OCI-LY7 (cell line): ENCODE results near the gene MSANTD2. TPM values are rescaled to one million over a fixed set of nuclear protein-coding genes. Genes with fewer than 3 reads are reported as not detected.

ENCODE experiments used
- BruUV-seq: library from RNA; stranded (reverse); fragments of 400-500 nt; replicated peaks from 2 replicates; lab custom pipeline; 2021; lab: Mats Ljungman, UMichigan
- CTCF ChIA-PET: fragments of 300-600 bp; sonication (Branson Sonifier 250); formaldehyde crosslinking; loops from one replicate; lab custom pipeline; 2022; ENCODE audit warnings: antibody characterized with exemption; ENCODE audit not compliant: unreplicated experiment; lab: Charles Lee
- POLR2A ChIA-PET: fragments of 300-600 bp; sonication (Branson Sonifier 250); formaldehyde crosslinking; loops from one replicate; lab custom pipeline; 2022; ENCODE audit warnings: antibody characterized with exemption; lab: Charles Lee
- DNase-seq: peaks from one replicate; pipeline ENCODE4 v3.0.0-alpha.2; 2015; ENCODE audit warnings: low spot score
- H2AFZ ChIP-seq: fragments of 200-600 bp; sonication (generic), shearing (Covaris generic); 2 replicates; pipeline ENCODE4 v1.6.1; 2014; ENCODE audit warnings: mild to moderate bottlenecking, antibody characterized with exemption, low read length, moderate library complexity
- H3K27ac ChIP-seq: fragments of 200-600 bp; sonication (generic); 2 replicates; pipeline ENCODE4 v1.5.1; 2014; ENCODE audit warnings: mixed run types, low read depth, mild to moderate bottlenecking, moderate library complexity, low read length, inconsistent platforms; ENCODE audit not compliant: poor library complexity, severe bottlenecking
- H3K36me3 ChIP-seq: fragments of 200-600 bp; sonication (generic); 2 replicates; pipeline ENCODE4 v1.6.1; 2014; ENCODE audit warnings: mild to moderate bottlenecking, antibody characterized with exemption, low read length, moderate library complexity, mixed read lengths; ENCODE audit not compliant: insufficient read depth
- H3K4me1 ChIP-seq: fragments of 200-600 bp; sonication (generic); 2 replicates; pipeline ENCODE4 v1.5.1; 2014; ENCODE audit warnings: mild to moderate bottlenecking, low read length; ENCODE audit not compliant: insufficient read depth, poor library complexity, severe bottlenecking
- H3K4me2 ChIP-seq: fragments of 200-600 bp; sonication (generic); 2 replicates; pipeline ENCODE4 v1.6.1; 2014; ENCODE audit warnings: mild to moderate bottlenecking, low read length
- H3K4me3 ChIP-seq: fragments of 200-600 bp; sonication (generic); 2 replicates; pipeline ENCODE4 v1.5.1; 2014; ENCODE audit warnings: mild to moderate bottlenecking, low read depth, low read length; ENCODE audit not compliant: poor library complexity, severe bottlenecking
- H3K79me2 ChIP-seq: fragments of 200-600 bp; sonication (generic); 2 replicates; pipeline ENCODE4 v1.6.1; 2016; ENCODE audit warnings: low read depth, mild to moderate bottlenecking, low read length, moderate library complexity, mixed read lengths; ENCODE audit not compliant: insufficient read depth
- H3K9me2 ChIP-seq: fragments of 200-600 bp; sonication (generic); 2 replicates; pipeline ENCODE4 v1.6.1; 2016; ENCODE audit warnings: mild to moderate bottlenecking, low read length, mixed read lengths; ENCODE audit not compliant: insufficient read depth
- H3K9me3 ChIP-seq: fragments of 200-600 bp; sonication (generic); 2 replicates; pipeline ENCODE4 v1.6.1; 2014; ENCODE audit warnings: mild to moderate bottlenecking, mixed run types, low read length, mixed read lengths
- H4K20me1 ChIP-seq: fragments of 200-600 bp; sonication (generic); 2 replicates; pipeline ENCODE4 v1.6.1; 2014; ENCODE audit warnings: mild to moderate bottlenecking, antibody characterized with exemption, low read length, moderate library complexity, mixed read lengths; ENCODE audit not compliant: insufficient read depth
- EZH2phosphoT487 ChIP-seq: fragments of 200-600 bp; sonication (generic); IDR thresholded peaks from 2 replicates; pipeline ENCODE4 v1.6.1; 2018; ENCODE audit warnings: low read depth, borderline replicate concordance, mild to moderate bottlenecking, mixed run types, antibody characterized with exemption, low read length, moderate library complexity, mixed read lengths
- intact Hi-C: fragments of 100-400 bp; cut with micrococcal nuclease; formaldehyde crosslinking; loops from one replicate; pipeline ENCODE4 v1.10.0; 2022; ENCODE audit not compliant: unreplicated experiment
- total RNA-seq, 2 experiments: library from RNA; depleted of rRNA in 1 of 2; stranded (reverse); fragments of >200 nt in 1 of 2; shearing (Covaris generic) in 1 of 2; gene quantifications; 2 replicates each; pipeline ENCODE4 v1.2.3, GENCODE V29; 2014 to 2022
- TF ChIP-seq, protein P1 (sequence below): fragments of 200-600 bp; sonication (generic); conservative IDR thresholded peaks from 2 replicates; pipeline ENCODE4 v1.5.1; 2014; ENCODE audit warnings: mild to moderate bottlenecking, antibody characterized with exemption, low read length, moderate library complexity, mixed read lengths

Gene MSANTD2
- total RNA-seq, 2 experiments from 2014 or later = 22.1 to 23.4 TPM

DNA sequence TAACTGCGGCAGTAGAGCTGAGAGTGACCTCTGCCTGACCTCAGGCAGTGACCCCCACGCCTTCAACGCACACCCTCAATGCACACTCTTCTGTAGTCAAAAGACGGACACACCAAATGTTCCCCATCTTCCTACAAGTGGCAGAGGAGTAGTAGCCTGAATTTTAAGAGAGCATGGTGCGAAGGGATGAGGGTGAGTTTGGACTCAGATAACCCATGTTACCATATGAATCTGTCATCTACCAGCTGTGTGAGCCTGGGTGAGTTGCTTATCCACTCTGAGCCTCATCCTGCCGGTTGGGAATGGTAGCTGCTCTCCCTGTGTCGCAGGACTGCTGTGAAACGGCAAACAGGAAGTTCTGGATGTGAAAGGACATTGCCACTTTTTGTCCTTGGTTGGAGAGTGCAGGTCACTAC is 44.5 kb upstream of the MSANTD2 start:
- no peak for DNase-seq

DNA sequence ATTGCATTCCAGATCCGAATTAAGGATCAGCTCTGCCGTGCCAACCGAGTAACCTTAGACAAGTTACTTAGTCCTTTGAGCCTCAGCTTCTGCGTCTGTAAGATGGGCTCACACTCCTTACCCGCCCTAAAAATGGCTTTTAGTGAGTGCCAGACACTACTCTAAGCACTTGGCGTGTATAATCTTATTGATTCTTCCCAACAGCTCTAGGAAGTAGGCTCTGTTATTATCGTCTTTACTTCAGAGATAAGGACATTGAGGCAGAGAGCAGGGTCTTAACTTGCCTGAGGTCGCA is 43.4 kb upstream of the MSANTD2 start:
- Histone ChIP-seq H3K36me3 (no peaks in the 10 kb centered on the region), H3K79me2 (no peaks in the 10 kb centered on the region), H3K27ac (no peak overlapping the region), H3K9me2 (no peaks in the 10 kb centered on the region), H3K9me3 (no peaks in the 10 kb centered on the region), H3K4me1 (no peaks in the 10 kb centered on the region), H3K4me2 (no peak overlapping the region), H4K20me1 (no peaks in the 10 kb centered on the region), H2AFZ (no peak overlapping the region), H3K4me3 (no peak overlapping the region)
- no peak for TF ChIP-seq EZH2phosphoT487
- TF ChIP-seq, protein P1, sequence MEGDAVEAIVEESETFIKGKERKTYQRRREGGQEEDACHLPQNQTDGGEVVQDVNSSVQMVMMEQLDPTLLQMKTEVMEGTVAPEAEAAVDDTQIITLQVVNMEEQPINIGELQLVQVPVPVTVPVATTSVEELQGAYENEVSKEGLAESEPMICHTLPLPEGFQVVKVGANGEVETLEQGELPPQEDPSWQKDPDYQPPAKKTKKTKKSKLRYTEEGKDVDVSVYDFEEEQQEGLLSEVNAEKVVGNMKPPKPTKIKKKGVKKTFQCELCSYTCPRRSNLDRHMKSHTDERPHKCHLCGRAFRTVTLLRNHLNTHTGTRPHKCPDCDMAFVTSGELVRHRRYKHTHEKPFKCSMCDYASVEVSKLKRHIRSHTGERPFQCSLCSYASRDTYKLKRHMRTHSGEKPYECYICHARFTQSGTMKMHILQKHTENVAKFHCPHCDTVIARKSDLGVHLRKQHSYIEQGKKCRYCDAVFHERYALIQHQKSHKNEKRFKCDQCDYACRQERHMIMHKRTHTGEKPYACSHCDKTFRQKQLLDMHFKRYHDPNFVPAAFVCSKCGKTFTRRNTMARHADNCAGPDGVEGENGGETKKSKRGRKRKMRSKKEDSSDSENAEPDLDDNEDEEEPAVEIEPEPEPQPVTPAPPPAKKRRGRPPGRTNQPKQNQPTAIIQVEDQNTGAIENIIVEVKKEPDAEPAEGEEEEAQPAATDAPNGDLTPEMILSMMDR = no peak
- DNase-seq = no peak
- CTCF ChIA-PET = no interaction called here
- POLR2A ChIA-PET = no interaction called here
- intact Hi-C loops = no loop called here
- no TSS peak for BruUV-seq

More for the DNA sequence above, 44.5 kb upstream of the MSANTD2 start:
- intact Hi-C loops = no loop called here
- Histone ChIP-seq H3K9me3 (no peaks in the 10 kb centered on the region), H3K36me3 (no peaks in the 10 kb centered on the region), H3K27ac (no peak overlapping the region), H3K79me2 (no peaks in the 10 kb centered on the region), H3K9me2 (no peaks in the 10 kb centered on the region), H3K4me1 (no peaks in the 10 kb centered on the region), H3K4me3 (no peak overlapping the region), H2AFZ (no peak overlapping the region), H3K4me2 (no peak overlapping the region), H4K20me1 (no peaks in the 10 kb centered on the region)
- no peak for TF ChIP-seq EZH2phosphoT487
- TF ChIP-seq, protein P1 = no peak
- CTCF ChIA-PET = no interaction called here
- no TSS peak for BruUV-seq
- POLR2A ChIA-PET = interaction anchor here (0.6 kb wide), 1 partner anchor 8 kb away, joined by 3 read pairs; no protein-coding TSS in a partner anchor

DNA sequence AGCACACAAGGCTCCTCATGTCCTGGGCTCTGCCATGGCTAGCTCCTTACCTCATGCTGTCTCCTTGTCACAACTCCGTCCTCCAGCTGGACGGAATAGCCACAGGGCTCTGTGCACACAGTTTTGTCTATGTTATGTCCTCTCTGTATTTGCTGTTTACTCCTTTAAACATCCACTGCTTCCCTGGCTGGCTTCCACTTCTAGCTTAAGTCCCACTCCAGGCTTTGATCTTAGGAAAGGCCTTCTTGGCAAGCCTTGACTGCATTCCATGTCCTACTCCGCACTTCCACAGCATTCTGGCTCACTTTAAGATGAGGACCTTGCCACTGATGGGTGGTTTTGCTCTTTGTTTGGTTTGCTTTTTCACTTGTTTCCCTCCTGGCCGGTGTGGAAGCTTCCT is 42.1 kb upstream of the MSANTD2 start:
- intact Hi-C loops = no loop called here
- peaks cover 2% of the 10 kb centered on the region for H3K4me1 ChIP-seq
- ChIA-PET POLR2A (no interaction called here), CTCF (no interaction called here)
- H3K4me3 ChIP-seq = no peak overlapping the region
- H3K27ac ChIP-seq = no peak overlapping the region
- H3K79me2 ChIP-seq = no peaks in the 10 kb centered on the region
- H3K9me3 ChIP-seq = no peaks in the 10 kb centered on the region
- H3K4me2 ChIP-seq = no peak overlapping the region
- DNase-seq = no peak
- H2AFZ ChIP-seq = no peak overlapping the region
- no peaks in the 10 kb centered on the region for H4K20me1 ChIP-seq
- no peak for TF ChIP-seq EZH2phosphoT487
- TF ChIP-seq, protein P1 = no peak
- no peaks in the 10 kb centered on the region for H3K36me3 ChIP-seq
- H3K9me2 ChIP-seq = no peaks in the 10 kb centered on the region
- BruUV-seq = no TSS peak
